ENCODE results near the gene RNF220. TPM values are rescaled to one million over a fixed set of nuclear protein-coding genes. Genes with fewer than 3 reads are reported as not detected.

Gene RNF220
- total and polyA plus RNA-seq, 2 donors (not counting 3 experiments of a cell fraction or from before 2014, with no cell fraction given) = 62.7 to 66.6 TPM

DNA sequence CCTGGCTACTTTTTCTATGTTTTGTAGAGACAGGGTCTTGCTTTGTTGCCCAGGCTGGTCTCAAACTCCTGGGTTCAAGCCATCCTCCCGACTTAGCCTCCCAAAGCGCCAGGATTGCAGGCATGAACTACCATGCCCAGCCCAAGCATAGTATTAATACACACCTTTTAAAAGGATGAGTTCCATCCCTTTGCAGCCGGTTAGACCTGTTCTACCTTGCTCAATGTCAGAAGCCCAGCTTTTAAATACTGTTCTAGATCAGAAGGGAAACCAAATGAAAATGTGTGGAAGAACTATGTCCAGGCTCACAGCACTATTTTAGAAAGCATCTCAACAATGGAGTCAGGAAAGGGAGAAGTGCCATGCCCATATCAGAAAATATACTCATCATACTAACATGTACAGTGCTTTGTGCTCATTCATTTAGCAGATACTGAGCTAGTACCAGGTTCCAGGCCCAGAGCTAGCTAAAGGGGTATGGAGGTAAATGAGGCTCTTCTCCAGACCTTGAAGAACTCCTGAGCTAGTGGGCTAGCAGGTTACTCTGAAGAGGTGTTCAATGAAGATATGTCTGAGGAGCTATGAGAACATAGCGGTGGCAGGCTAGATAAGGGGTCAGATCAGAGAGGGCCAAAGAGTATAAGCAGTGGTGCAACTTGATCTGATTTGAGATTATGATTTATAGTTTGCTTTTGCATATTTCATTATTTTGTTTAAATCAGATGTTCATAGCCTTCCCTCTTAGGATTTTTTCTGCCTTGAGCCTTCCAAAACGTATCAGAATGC, 78.2 kb downstream of the RNF220 start:
- Histone ChIP-seq H4K20me1 (replicated peaks; ENCODE audit: control insufficient read depth, extremely low read depth, insufficient read depth, low read length) (no peaks in the 10 kb centered on the region), H3K36me3 (ENCODE audit: control insufficient read depth in 2 of 2, extremely low read depth in 1 of 2, insufficient read depth in 2 of 2, low read length in 2 of 2) (no peaks in the 10 kb centered on the region), H3K9me1 (replicated peaks; ENCODE audit: control insufficient read depth, extremely low read depth, insufficient read depth, low read length) (no peaks in the 10 kb centered on the region), H3K9me3 (replicated peaks; ENCODE audit: control insufficient read depth, insufficient read depth, low read length) (no peaks in the 10 kb centered on the region), H3K4me2 (ENCODE audit: insufficient read depth, low read length) (no peak overlapping the region), H3K4me3 (replicated peaks in 1 of 3; ENCODE audit: insufficient read depth in 1 of 3, low read depth in 1 of 3, low read length in 3 of 3) (no peak overlapping the region), H3K27me3 (ENCODE audit: control insufficient read depth in 2 of 2, insufficient read depth in 2 of 2, low read length in 2 of 2) (peaks cover 0 to 3% of the 10 kb centered on the region in 2 experiments), H3K9ac (replicated peaks; ENCODE audit: extremely low read depth, insufficient read depth, low read length) (no peak overlapping the region), H3K27ac (ENCODE audit: insufficient read depth, low read depth, low read length) (no peak overlapping the region), H3K79me2 (ENCODE audit: control insufficient read depth, insufficient read depth, low read length) (no peaks in the 10 kb centered on the region), H3K4me1 (ENCODE audit: control insufficient read depth, extremely low read depth, insufficient read depth, low read length) (peaks cover 25% of the 10 kb centered on the region), H2AFZ (ENCODE audit: low read depth, low read length) (no peak overlapping the region)
- TF ChIP-seq EZH2 (IDR thresholded peaks at IDR 0.05; ENCODE audit: borderline replicate concordance, low read depth, low read length, severe bottlenecking) (no peak), JUN (IDR thresholded peaks at IDR 0.05; ENCODE audit: borderline replicate concordance, insufficient read depth, insufficient read length, low read depth) (no peak), FOS (IDR thresholded peaks at IDR 0.05; ENCODE audit: borderline replicate concordance, insufficient read depth, low read length) (no peak)
- dilution Hi-C loops (cut with MboI; ENCODE audit: extremely low pct_ligation_motif_present, low sequenced_read_pairs) = no loop called here
- FAIRE-seq (no peak), DNase-seq (ENCODE audit: low read depth, low spot score) (no peak)
- POLR2A ChIA-PET = no interaction called here
- no TSS peak for BruUV-seq (replicated peaks)
- intact Hi-C loops (cut with micrococcal nuclease) = no loop called here
- CTCF ChIA-PET = interaction anchor here (0.9 to 2.2 kb wide), 4 partner anchors 9 to 105 kb away, joined by 3 to 11 read pairs (median 4); no protein-coding TSS in a partner anchor

DNA sequence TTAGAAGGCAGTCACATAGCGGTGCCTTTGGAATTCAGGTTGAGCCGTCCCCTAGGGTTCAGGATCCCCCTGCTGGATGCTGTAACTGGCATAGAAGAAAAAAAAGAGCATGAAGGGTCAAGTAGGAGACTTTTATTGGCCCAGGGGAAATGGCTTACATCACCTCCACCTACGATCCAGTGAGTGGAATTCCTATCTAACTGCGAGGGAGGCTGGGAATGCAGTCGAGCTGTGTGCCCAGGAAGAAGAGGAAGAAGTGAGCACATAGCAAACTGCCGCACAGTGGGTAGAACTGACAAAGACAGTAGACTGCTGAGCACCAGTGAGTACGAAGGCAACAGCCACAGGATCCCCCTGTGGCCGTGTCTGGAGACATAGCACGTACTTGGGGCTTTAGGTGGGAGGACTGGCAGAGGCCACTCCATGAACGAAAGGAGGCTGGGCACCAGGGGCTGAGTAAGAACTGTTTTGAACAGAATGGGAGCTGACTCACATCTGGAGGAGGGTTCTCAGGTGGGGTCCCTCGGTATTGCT, 79.2 kb downstream of the RNF220 start:
- Histone ChIP-seq H3K9me1 (replicated peaks; ENCODE audit: control insufficient read depth, extremely low read depth, insufficient read depth, low read length) (no peaks in the 10 kb centered on the region), H3K27ac (ENCODE audit: insufficient read depth, low read depth, low read length) (peak overlapping the region; percentile 97), H3K4me3 (replicated peaks in 1 of 3; ENCODE audit: insufficient read depth in 1 of 3, low read depth in 1 of 3, low read length in 3 of 3) (no peak overlapping the region), H3K4me2 (ENCODE audit: insufficient read depth, low read length) (no peak overlapping the region), H2AFZ (ENCODE audit: low read depth, low read length) (peak overlapping the region; percentile 52), H3K9me3 (replicated peaks; ENCODE audit: control insufficient read depth, insufficient read depth, low read length) (no peaks in the 10 kb centered on the region), H3K27me3 (ENCODE audit: control insufficient read depth in 2 of 2, insufficient read depth in 2 of 2, low read length in 2 of 2) (peaks cover 0 to 3% of the 10 kb centered on the region in 2 experiments), H3K4me1 (ENCODE audit: control insufficient read depth, extremely low read depth, insufficient read depth, low read length) (peaks cover 25% of the 10 kb centered on the region), H3K79me2 (ENCODE audit: control insufficient read depth, insufficient read depth, low read length) (no peaks in the 10 kb centered on the region), H3K9ac (replicated peaks; ENCODE audit: extremely low read depth, insufficient read depth, low read length) (no peak overlapping the region), H4K20me1 (replicated peaks; ENCODE audit: control insufficient read depth, extremely low read depth, insufficient read depth, low read length) (no peaks in the 10 kb centered on the region), H3K36me3 (ENCODE audit: control insufficient read depth in 2 of 2, extremely low read depth in 1 of 2, insufficient read depth in 2 of 2, low read length in 2 of 2) (no peaks in the 10 kb centered on the region)
- TF ChIP-seq GATA2 (IDR thresholded peaks at IDR 0.05; ENCODE audit: insufficient read depth, insufficient read length, low read depth, low read length) (no peak), POLR2A (IDR thresholded peaks at IDR 0.05; ENCODE audit: low read depth, low read length) (no peak), JUN (IDR thresholded peaks at IDR 0.05; ENCODE audit: borderline replicate concordance, insufficient read depth, insufficient read length, low read depth) (no peak), POLR2AphosphoS5 (IDR thresholded peaks at IDR 0.05; ENCODE audit: insufficient read depth, low read depth, low read length) (no peak), FOS (IDR thresholded peaks at IDR 0.05; ENCODE audit: borderline replicate concordance, insufficient read depth, low read length) (no peak), EZH2 (IDR thresholded peaks at IDR 0.05; ENCODE audit: borderline replicate concordance, low read depth, low read length, severe bottlenecking) (no peak), MYC (IDR thresholded peaks at IDR 0.05; ENCODE audit: low read depth, low read length) (no peak)
- TF ChIP-seq, protein P1, sequence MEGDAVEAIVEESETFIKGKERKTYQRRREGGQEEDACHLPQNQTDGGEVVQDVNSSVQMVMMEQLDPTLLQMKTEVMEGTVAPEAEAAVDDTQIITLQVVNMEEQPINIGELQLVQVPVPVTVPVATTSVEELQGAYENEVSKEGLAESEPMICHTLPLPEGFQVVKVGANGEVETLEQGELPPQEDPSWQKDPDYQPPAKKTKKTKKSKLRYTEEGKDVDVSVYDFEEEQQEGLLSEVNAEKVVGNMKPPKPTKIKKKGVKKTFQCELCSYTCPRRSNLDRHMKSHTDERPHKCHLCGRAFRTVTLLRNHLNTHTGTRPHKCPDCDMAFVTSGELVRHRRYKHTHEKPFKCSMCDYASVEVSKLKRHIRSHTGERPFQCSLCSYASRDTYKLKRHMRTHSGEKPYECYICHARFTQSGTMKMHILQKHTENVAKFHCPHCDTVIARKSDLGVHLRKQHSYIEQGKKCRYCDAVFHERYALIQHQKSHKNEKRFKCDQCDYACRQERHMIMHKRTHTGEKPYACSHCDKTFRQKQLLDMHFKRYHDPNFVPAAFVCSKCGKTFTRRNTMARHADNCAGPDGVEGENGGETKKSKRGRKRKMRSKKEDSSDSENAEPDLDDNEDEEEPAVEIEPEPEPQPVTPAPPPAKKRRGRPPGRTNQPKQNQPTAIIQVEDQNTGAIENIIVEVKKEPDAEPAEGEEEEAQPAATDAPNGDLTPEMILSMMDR (IDR thresholded peaks at IDR 0.05; ENCODE audit: extremely low read depth in 1 of 2, insufficient read depth in 1 of 2, low read depth in 1 of 2, low read length in 2 of 2) = no peak
- TF ChIP-seq, protein P2, sequence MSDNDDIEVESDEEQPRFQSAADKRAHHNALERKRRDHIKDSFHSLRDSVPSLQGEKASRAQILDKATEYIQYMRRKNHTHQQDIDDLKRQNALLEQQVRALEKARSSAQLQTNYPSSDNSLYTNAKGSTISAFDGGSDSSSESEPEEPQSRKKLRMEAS (IDR thresholded peaks at IDR 0.05; ENCODE audit: insufficient read depth, insufficient read length) = no peak
- FAIRE-seq = no peak
- no TSS peak for BruUV-seq (replicated peaks)
- DNase-seq (ENCODE audit: low read depth, low spot score) = peak; percentile 11
- intact Hi-C loops (cut with micrococcal nuclease) = no loop called here
- POLR2A ChIA-PET = no interaction called here
- dilution Hi-C loops (cut with MboI; ENCODE audit: extremely low pct_ligation_motif_present, low sequenced_read_pairs) = no loop called here
- CTCF ChIA-PET = interaction anchor here (1.2 kb wide), 1 partner anchor 106 kb away, joined by 5 read pairs; no protein-coding TSS in a partner anchor
